OCI-LY3 (cell line): ENCODE data around the gene ZNF460.

Source experiments
- H2AFZ ChIP-seq: fragments of 200-600, 300-600 bp; shearing (Covaris generic); 2 replicates; pipeline ENCODE4 v1.6.0; 2014; ENCODE audit warnings: antibody characterized with exemption, low read depth, low read length
- H3K27ac ChIP-seq: fragments of 200-600, 300-600 bp; sonication (generic); 2 replicates; pipeline ENCODE4 v1.5.1; 2014; ENCODE audit warnings: mild to moderate bottlenecking, low read length, moderate library complexity, mixed read lengths
- H3K27me3 ChIP-seq: fragments of 200-600, 300-600 bp; sonication (generic); 2 replicates; pipeline ENCODE4 v1.6.1; 2014; ENCODE audit warnings: low read depth, low read length, mixed read lengths
- H3K36me3 ChIP-seq: fragments of 200-600, 300-600 bp; sonication (generic); replicated peaks from 2 replicates; pipeline ENCODE3; 2014; ENCODE audit warnings: low read depth, low read length, mixed read lengths
- H3K4me1 ChIP-seq: fragments of 300-600, 200-600 bp; sonication (generic); 2 replicates; pipeline ENCODE4 v1.6.1; 2014; ENCODE audit warnings: low read length, mixed read lengths
- H3K4me2 ChIP-seq: fragments of 200-600, 300-600 bp; sonication (generic); 2 replicates; pipeline ENCODE4 v1.6.1; 2014; ENCODE audit warnings: low read length, mixed read lengths
- H3K4me3 ChIP-seq: fragments of 300-600, 200-600 bp; sonication (generic); 2 replicates; pipeline ENCODE4 v1.5.1; 2014; ENCODE audit warnings: antibody characterized with exemption, mild to moderate bottlenecking, low read length, moderate library complexity
- H3K79me2 ChIP-seq: fragments of 300-600, 200-600 bp; shearing (Covaris generic); 2 replicates; pipeline ENCODE4 v1.6.1; 2014; ENCODE audit warnings: mild to moderate bottlenecking, low read length, mixed read lengths
- H3K9ac ChIP-seq: fragments of 300-600, 200-600 bp; shearing (Covaris generic); 2 replicates; pipeline ENCODE4 v1.6.0; 2014; ENCODE audit warnings: mild to moderate bottlenecking, low read length, moderate library complexity
- H3K9me3 ChIP-seq: fragments of 200-600, 300-600 bp; shearing (Covaris generic); 2 replicates; pipeline ENCODE4 v1.6.1; 2014; ENCODE audit warnings: low read length, mixed read lengths; ENCODE audit not compliant: insufficient read depth
- H4K20me1 ChIP-seq: fragments of 200-600, 300-600 bp; sonication (generic); 2 replicates; pipeline ENCODE4 v1.6.1; 2016; ENCODE audit warnings: low read length, mixed read lengths; ENCODE audit not compliant: insufficient read depth
- CTCF ChIP-seq: fragments of 200-600, 300-600 bp; sonication (generic); IDR thresholded peaks from 2 replicates; pipeline ENCODE4 v1.5.1; 2014; ENCODE audit warnings: antibody characterized with exemption, low read length, low read depth
- EZH2phosphoT487 ChIP-seq: fragments of 200-600 bp; shearing (Covaris generic); IDR thresholded peaks from 2 replicates; pipeline ENCODE4 v1.6.1; 2018; ENCODE audit warnings: antibody characterized with exemption, mixed run types, low read depth

The ZNF460 gene

DNA sequence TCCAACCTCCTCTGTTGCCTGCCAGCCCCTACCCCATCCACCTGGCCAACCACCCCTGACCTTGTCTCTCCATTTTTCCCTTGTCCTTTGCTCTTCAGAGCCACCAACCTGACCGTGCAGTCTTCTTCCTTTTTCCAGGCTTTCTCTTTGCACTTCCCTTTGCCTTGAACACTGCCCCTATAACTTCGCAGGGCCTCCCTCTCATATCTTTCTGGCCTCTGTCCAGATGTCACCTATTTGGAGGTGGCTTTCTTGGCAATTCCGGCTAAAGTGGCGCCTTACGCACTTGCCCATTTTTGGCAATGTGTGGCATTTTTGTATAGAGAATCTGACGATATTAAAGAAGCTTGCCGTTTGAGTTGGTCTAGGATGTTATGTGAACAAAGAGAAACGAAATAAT, 40.8 kb downstream of the ZNF460 start:
- no peak overlapping the region for H2AFZ ChIP-seq
- H3K9me3 ChIP-seq, result no peaks in the 10 kb centered on the region
- peak overlapping the region; percentile 87 for H3K9ac ChIP-seq
- H3K4me1 ChIP-seq, result peaks cover 16% of the 10 kb centered on the region
- TF ChIP-seq EZH2phosphoT487, result no peak
- no peak for TF ChIP-seq CTCF
- peaks cover 40% of the 10 kb centered on the region for H3K79me2 ChIP-seq
- H3K27me3 ChIP-seq, result peaks cover 2% of the 10 kb centered on the region; the same call in 1 of the 2 replicates
- H3K36me3 ChIP-seq, result peaks cover 24% of the 10 kb centered on the region
- H3K4me2 ChIP-seq, result peak overlapping the region; percentile 100
- peak overlapping the region; percentile 84 for H3K4me3 ChIP-seq
- 0 out of 2 replicates have a peak overlapping the region, but pooled peaks have one; percentile 34 for H3K27ac ChIP-seq
- H4K20me1 ChIP-seq, result peaks cover 11% of the 10 kb centered on the region

DNA sequence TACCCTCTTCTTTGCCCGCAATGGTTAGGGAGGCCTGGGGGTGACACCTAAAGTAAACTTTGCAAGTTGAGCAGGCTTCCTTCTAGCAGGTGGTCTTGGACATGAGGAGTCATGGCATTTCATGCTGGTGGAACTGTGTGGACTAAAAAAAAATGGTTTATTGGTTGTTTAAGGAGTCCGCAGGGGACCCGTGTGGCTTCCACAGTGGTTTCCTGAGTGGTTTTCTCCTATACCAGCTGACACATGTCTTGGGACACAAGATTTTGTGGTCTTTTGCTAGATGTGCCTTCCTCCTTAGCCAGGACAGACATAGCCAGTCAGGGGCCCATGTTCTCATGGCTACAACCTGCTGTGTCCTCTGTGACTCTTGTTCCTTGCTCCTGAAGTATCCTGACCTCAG, 41.5 kb downstream of the ZNF460 start:
- H3K36me3 ChIP-seq, result peaks cover 29% of the 10 kb centered on the region
- no peaks in the 10 kb centered on the region for H3K27me3 ChIP-seq
- H3K4me3 ChIP-seq, result peak overlapping the region; percentile 84
- TF ChIP-seq CTCF (no peak), EZH2phosphoT487 (no peak)
- H4K20me1 ChIP-seq, result peaks cover 11% of the 10 kb centered on the region
- peaks cover 16% of the 10 kb centered on the region for H3K4me1 ChIP-seq
- H3K9me3 ChIP-seq, result no peaks in the 10 kb centered on the region
- peak overlapping the region; percentile 100 for H3K4me2 ChIP-seq
- H2AFZ ChIP-seq, result no peak overlapping the region
- H3K27ac ChIP-seq, result no peak overlapping the region
- H3K9ac ChIP-seq, result peak overlapping the region; percentile 87
- H3K79me2 ChIP-seq, result peaks cover 40% of the 10 kb centered on the region

DNA sequence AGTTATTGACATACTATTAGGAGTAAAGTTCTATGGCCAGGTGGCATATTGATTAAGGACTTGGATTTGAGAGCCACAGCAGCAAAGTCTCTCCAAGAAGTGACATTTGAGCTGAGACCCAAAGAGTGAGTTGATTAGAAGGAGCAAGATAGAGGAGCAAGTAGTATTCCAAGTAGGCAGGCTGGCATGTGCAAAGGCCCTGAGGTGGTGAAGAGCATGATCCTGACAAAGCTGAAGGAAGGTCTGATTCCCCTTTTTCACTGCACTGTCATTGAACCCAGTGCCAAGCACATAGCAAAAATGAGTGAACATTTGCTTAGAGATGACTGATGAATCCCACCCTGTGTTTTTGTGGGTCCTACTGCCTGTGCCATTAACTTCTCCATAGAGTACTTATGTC, 44.7 kb downstream of the ZNF460 start:
- Histone ChIP-seq H3K27ac (no peak overlapping the region), H3K36me3 (peaks cover 56% of the 10 kb centered on the region), H3K79me2 (peaks cover 52% of the 10 kb centered on the region), H3K4me2 (no peak overlapping the region), H2AFZ (no peak overlapping the region), H3K4me1 (peaks cover 12% of the 10 kb centered on the region), H3K9me3 (no peaks in the 10 kb centered on the region), H3K9ac (no peak overlapping the region), H4K20me1 (peaks cover 14% of the 10 kb centered on the region), H3K27me3 (no peaks in the 10 kb centered on the region), H3K4me3 (no peak overlapping the region)
- no peak for TF ChIP-seq CTCF
- no peak for TF ChIP-seq EZH2phosphoT487

GRCh38 chr19:57327993-57328392, 47.7 kb downstream of the ZNF460 start:
- Histone ChIP-seq H3K4me3 (no peak overlapping the region), H3K4me2 (no peak overlapping the region), H3K9me3 (no peaks in the 10 kb centered on the region), H4K20me1 (0 out of 2 replicates have a peak, but pooled peaks cover 3% of the 10 kb centered on the region), H3K27ac (no peak overlapping the region), H3K9ac (no peak overlapping the region), H3K4me1 (no peaks in the 10 kb centered on the region), H3K27me3 (no peaks in the 10 kb centered on the region), H3K79me2 (peaks cover 29% of the 10 kb centered on the region), H3K36me3 (peaks cover 68% of the 10 kb centered on the region), H2AFZ (no peak overlapping the region)
- TF ChIP-seq EZH2phosphoT487 (no peak), CTCF (no peak)
